Measurements from ENCODE around the gene LAMB1. TPM values are rescaled to one million over a fixed set of nuclear protein-coding genes. Genes with fewer than 3 reads are reported as not detected.

Gene LAMB1
- total RNA-seq, 2 experiments from 2014 or later = 0.16 TPM; not detected in 1

DNA sequence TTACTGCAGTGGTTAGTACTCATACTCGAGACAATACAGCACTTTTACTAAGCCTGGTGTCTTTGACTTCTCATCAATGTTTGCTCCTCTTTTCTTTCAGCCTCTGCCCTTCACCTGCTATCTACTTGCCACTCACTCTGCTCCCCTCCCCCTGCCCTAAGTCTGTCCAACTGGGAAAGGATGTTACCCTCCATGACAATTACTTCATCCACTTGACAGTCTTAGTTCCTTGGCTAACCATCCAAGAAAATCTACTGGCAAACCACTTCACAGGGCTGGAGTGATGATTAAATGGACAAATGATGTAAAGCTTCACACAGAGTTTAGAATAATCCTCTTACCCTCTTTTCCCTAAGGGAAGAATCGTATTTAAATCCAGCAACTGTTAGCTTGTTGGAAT lies 120.2 kb downstream of the LAMB1 start:
- Mint-ChIP-seq H3K4me3 (no peak overlapping the region), H3K9me3 (ENCODE audit: low read depth) (no peaks in the 10 kb centered on the region), H3K4me1 (peaks cover 12% of the 10 kb centered on the region), H3K27ac (no peak overlapping the region), H3K27me3 (peaks cover 5% of the 10 kb centered on the region), H3K36me3 (ENCODE audit: low read depth) (no peaks in the 10 kb centered on the region)
- ChIA-PET CTCF (interaction anchor here (0.6 to 1.7 kb wide), 5 partner anchors 8 to 140 kb away, joined by 3 to 7 read pairs (median 5); partner anchors contain the start of gene DLD), POLR2A (no interaction called here)
- ATAC-seq = no peak
- no peak for DNase-seq
- intact Hi-C loops (cut with DNase I, micrococcal nuclease) = no loop called here

- peak; percentile 71 for ATAC-seq
- peaks cover 5% of the 10 kb centered on the region for H3K27me3 Mint-ChIP-seq
- no peak overlapping the region for H3K4me3 Mint-ChIP-seq
- H3K36me3 Mint-ChIP-seq (ENCODE audit: low read depth) = no peaks in the 10 kb centered on the region
- H3K4me1 Mint-ChIP-seq = peaks cover 28% of the 10 kb centered on the region
- peak; percentile 51 for DNase-seq
- H3K27ac Mint-ChIP-seq = no peak overlapping the region
- POLR2A ChIA-PET = interaction anchor here (1.6 kb wide), 1 partner anchor 136 kb away, joined by 9 read pairs; the partner anchor contains the start of gene CBLL1
- no peaks in the 10 kb centered on the region for H3K9me3 Mint-ChIP-seq (ENCODE audit: low read depth)
- intact Hi-C loops (cut with DNase I, micrococcal nuclease) = loop anchor here (1.0 to 5.0 kb wide), 6 partner anchors 136 to 732 kb away; partner anchors contain the start of genes COG5 (in 1 of the 2), DUS4L (in 1 of the 2) and SLC26A4 (in 1 of the 2)
- CTCF ChIA-PET = interaction anchor here (0.6 to 7.4 kb wide), 21 partner anchors 10 to 711 kb away, joined by 3 to 120 read pairs (median 3); partner anchors contain the start of genes CBLL1, DLD and HBP1
Measured at GRCh38 chr7:107879400-107880035, 123.4 kb downstream of the LAMB1 start.

GRCh38 chr7:107878636-107879035 lies 124.3 kb downstream of the LAMB1 start:
- peaks cover 2% of the 10 kb centered on the region for H3K27me3 Mint-ChIP-seq
- ChIA-PET POLR2A (interaction anchor here (1.6 kb wide), 1 partner anchor 135 kb away, joined by 9 read pairs; the partner anchor contains the start of gene CBLL1), CTCF (interaction anchor here (0.6 to 7.4 kb wide), 20 partner anchors 10 to 710 kb away, joined by 3 to 120 read pairs (median 3); partner anchors contain the start of genes CBLL1, DLD and HBP1)
- DNase-seq (no peak), ATAC-seq (no peak)
- intact Hi-C loops (cut with DNase I, micrococcal nuclease) = loop anchor here (1.0 to 5.0 kb wide), 6 partner anchors 135 to 731 kb away; partner anchors contain the start of genes COG5 (in 1 of the 2), DUS4L (in 1 of the 2) and SLC26A4 (in 1 of the 2)
- no peaks in the 10 kb centered on the region for H3K9me3 Mint-ChIP-seq (ENCODE audit: low read depth)
- H3K27ac Mint-ChIP-seq = no peak overlapping the region
- peaks cover 29% of the 10 kb centered on the region for H3K4me1 Mint-ChIP-seq
- no peak overlapping the region for H3K4me3 Mint-ChIP-seq
- no peaks in the 10 kb centered on the region for H3K36me3 Mint-ChIP-seq (ENCODE audit: low read depth)

- H3K27ac Mint-ChIP-seq = no peak overlapping the region
- H3K27me3 Mint-ChIP-seq = peaks cover 2% of the 10 kb centered on the region
- intact Hi-C loops (cut with DNase I, micrococcal nuclease) = loop anchor here in 1 of 2 experiments (2.0 to 5.0 kb wide), 4 partner anchors 217 to 731 kb away; partner anchors contain the start of genes COG5, DUS4L and SLC26A4
- no peak overlapping the region for H3K4me3 Mint-ChIP-seq
- ATAC-seq = no peak
- ChIA-PET CTCF (interaction anchor here (0.5 to 7.4 kb wide), 10 partner anchors 11 to 415 kb away, joined by 3 to 120 read pairs (median 4); partner anchors contain the start of genes CBLL1 and DLD), POLR2A (no interaction called here)
- no peaks in the 10 kb centered on the region for H3K36me3 Mint-ChIP-seq (ENCODE audit: low read depth)
- H3K9me3 Mint-ChIP-seq (ENCODE audit: low read depth) = no peaks in the 10 kb centered on the region
- peaks cover 32% of the 10 kb centered on the region for H3K4me1 Mint-ChIP-seq
- no peak for DNase-seq
Measured at GRCh38 chr7:107877731-107878382, 125.1 kb downstream of the LAMB1 start.

GRCh38 chr7:107876916-107877315 lies 126.0 kb downstream of the LAMB1 start:
- Mint-ChIP-seq H3K27me3 (peaks cover 2% of the 10 kb centered on the region), H3K9me3 (ENCODE audit: low read depth) (no peaks in the 10 kb centered on the region), H3K36me3 (ENCODE audit: low read depth) (no peaks in the 10 kb centered on the region), H3K27ac (no peak overlapping the region), H3K4me1 (peaks cover 32% of the 10 kb centered on the region), H3K4me3 (no peak overlapping the region)
- CTCF ChIA-PET = interaction anchor here (0.9 to 7.4 kb wide), 10 partner anchors 10 to 414 kb away, joined by 3 to 120 read pairs (median 4); partner anchors contain the start of genes CBLL1 and DLD
- POLR2A ChIA-PET = no interaction called here
- intact Hi-C loops (cut with DNase I, micrococcal nuclease) = loop anchor here in 1 of 2 experiments (5.0 kb wide), 3 partner anchors 315 to 730 kb away; partner anchors contain the start of genes COG5 and DUS4L
- ATAC-seq (no peak), DNase-seq (no peak)

DNA sequence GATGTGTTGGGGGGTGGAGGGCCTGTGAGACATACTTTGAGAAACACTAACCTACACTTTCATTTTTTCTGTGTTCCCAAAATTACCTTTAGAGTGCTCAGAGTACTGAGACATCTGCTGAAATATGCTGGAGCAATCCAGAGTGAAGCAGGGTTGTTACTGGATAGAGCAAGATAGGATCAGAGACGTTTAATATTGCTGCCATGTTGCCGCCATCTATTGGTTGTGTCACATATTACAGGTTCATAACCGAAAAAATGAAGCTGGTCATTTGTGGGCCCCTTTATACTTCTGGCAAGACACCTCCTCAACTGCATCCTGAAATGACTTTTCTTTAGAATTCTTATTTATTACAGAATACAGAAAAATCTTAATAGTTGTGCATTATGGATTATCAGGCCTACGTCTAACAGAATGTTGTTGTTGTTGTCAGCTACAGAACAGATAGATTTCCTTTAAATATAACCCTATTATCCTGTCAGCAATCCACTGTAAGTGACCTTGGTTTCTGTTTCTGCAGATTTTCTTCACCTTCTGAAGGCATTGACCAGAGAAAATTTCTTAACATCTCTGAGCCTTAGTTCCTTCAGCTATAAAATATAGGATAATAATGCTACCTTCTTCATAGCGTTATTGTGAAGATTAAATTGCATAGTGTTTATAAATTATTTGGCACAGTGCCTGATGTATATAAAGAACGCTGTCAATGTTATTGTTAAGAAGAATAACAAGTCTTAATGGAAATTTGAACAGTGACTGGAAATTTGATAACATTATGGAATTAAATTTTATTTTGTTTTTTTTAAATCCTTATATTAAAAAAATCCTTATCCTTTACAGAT lies 128.1 kb downstream of the LAMB1 start:
- intact Hi-C loops (cut with DNase I, micrococcal nuclease) = loop anchor here (1.0 to 5.0 kb wide), 11 partner anchors 60 to 1083 kb away; partner anchors contain the start of genes BCAP29 (in 1 of the 2), COG5 (in 1 of the 2) and DUS4L (in 1 of the 2)
- Mint-ChIP-seq H3K27me3 (no peaks in the 10 kb centered on the region), H3K4me3 (no peak overlapping the region), H3K36me3 (ENCODE audit: low read depth) (no peaks in the 10 kb centered on the region), H3K9me3 (ENCODE audit: low read depth) (no peaks in the 10 kb centered on the region), H3K27ac (no peak overlapping the region), H3K4me1 (peaks cover 38% of the 10 kb centered on the region)
- ATAC-seq = peak; percentile 83
- ChIA-PET CTCF (interaction anchor here (0.5 to 7.4 kb wide), 44 partner anchors 9 to 727 kb away, joined by 3 to 120 read pairs (median 4); partner anchors contain the start of genes CBLL1 and DLD), POLR2A (interaction anchor here (0.6 to 1.0 kb wide), 2 partner anchors 129 to 132 kb away, joined by 3 to 5 read pairs; no protein-coding TSS in a partner anchor)
- peak; percentile 64 for DNase-seq

- POLR2A ChIA-PET = interaction anchor here (1.0 kb wide), 1 partner anchor 131 kb away, joined by 5 read pairs; no protein-coding TSS in a partner anchor
- DNase-seq = no peak
- peaks cover 31% of the 10 kb centered on the region for H3K4me1 Mint-ChIP-seq
Measured at GRCh38 chr7:107874111-107874510, 128.8 kb downstream of the LAMB1 start.

More at GRCh38 chr7:107874111-107874510, 128.8 kb downstream of the LAMB1 start:
- no peak overlapping the region for H3K4me3 Mint-ChIP-seq
- H3K27ac Mint-ChIP-seq = no peak overlapping the region
- intact Hi-C loops (cut with DNase I, micrococcal nuclease) = loop anchor here (1.0 to 5.0 kb wide), 7 partner anchors 59 to 1082 kb away; partner anchors contain the start of gene BCAP29 (in 1 of the 2)
- H3K9me3 Mint-ChIP-seq (ENCODE audit: low read depth) = no peaks in the 10 kb centered on the region
- no peak for ATAC-seq
- no peaks in the 10 kb centered on the region for H3K36me3 Mint-ChIP-seq (ENCODE audit: low read depth)
- no peaks in the 10 kb centered on the region for H3K27me3 Mint-ChIP-seq
- CTCF ChIA-PET = interaction anchor here (0.5 to 7.4 kb wide), 20 partner anchors 9 to 680 kb away, joined by 3 to 120 read pairs (median 4); partner anchors contain the start of gene CBLL1

Other genes starting within 250 kb of the LAMB1 start
- not detected for gene SLC26A3, start 199.9 kb downstream of the LAMB1 start, total RNA-seq
- gene DLD, start 112.0 kb downstream of the LAMB1 start, total RNA-seq = 100 to 1,000 TPM in 1 of 2 experiments, 10 to 100 TPM in 1; 71.4 to 101 TPM
- gene LAMB4, start 127.2 kb upstream of the LAMB1 start, total RNA-seq = not detected